PC-9 (cell line): ENCODE data around the gene IFNL2.

Experiments
- EZH2 ChIP-seq: fragments of 200-600 bp; sonication (generic); IDR thresholded peaks from 2 replicates; pipeline ENCODE4 v1.8.0; 2017; ENCODE audit warnings: antibody characterized with exemption, low read depth
- TF ChIP-seq, protein P1 (sequence below): fragments of 200-600 bp; sonication (generic); conservative IDR thresholded peaks from 2 replicates; pipeline ENCODE4 v1.6.1; 2017; ENCODE audit warnings: mixed run types, antibody characterized with exemption, mild to moderate bottlenecking, moderate library complexity

- TF ChIP-seq, protein P1, sequence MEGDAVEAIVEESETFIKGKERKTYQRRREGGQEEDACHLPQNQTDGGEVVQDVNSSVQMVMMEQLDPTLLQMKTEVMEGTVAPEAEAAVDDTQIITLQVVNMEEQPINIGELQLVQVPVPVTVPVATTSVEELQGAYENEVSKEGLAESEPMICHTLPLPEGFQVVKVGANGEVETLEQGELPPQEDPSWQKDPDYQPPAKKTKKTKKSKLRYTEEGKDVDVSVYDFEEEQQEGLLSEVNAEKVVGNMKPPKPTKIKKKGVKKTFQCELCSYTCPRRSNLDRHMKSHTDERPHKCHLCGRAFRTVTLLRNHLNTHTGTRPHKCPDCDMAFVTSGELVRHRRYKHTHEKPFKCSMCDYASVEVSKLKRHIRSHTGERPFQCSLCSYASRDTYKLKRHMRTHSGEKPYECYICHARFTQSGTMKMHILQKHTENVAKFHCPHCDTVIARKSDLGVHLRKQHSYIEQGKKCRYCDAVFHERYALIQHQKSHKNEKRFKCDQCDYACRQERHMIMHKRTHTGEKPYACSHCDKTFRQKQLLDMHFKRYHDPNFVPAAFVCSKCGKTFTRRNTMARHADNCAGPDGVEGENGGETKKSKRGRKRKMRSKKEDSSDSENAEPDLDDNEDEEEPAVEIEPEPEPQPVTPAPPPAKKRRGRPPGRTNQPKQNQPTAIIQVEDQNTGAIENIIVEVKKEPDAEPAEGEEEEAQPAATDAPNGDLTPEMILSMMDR = no peak
- TF ChIP-seq EZH2 = no peak
Measured at GRCh38 chr19:39248806-39249205, 19.4 kb upstream of the IFNL2 start, which contains the start of gene IFNL4.
